ENCODE results near the gene ITK.

GRCh38 chr5:157161996-157162395 lies 18.6 kb upstream of the ITK start:
- TF ChIP-seq CTCF (IDR thresholded peaks at IDR 0.05) (no peak), EZH2 (IDR thresholded peaks at IDR 0.05) (no peak)
